Myocyte (in vitro differentiated cells): ENCODE measurements around the gene MACROD2. TPM values are rescaled to one million over a fixed set of nuclear protein-coding genes. Genes with fewer than 3 reads are reported as not detected.
"Not testable (repeated sequence)": the region's sequence is repeated elsewhere in the genome, so short reads cannot be mapped to it uniquely, and the experiment has no call there.

Experiments used
- DNase-seq: peaks from one replicate; pipeline ENCODE4 v3.0.0-alpha.2; 2012; ENCODE audit warnings: low read depth
- total RNA-seq: library from RNA; depleted of rRNA; stranded (reverse); fragments of >200 nt; gene quantifications from 2 replicates; pipeline ENCODE4 v1.2.3, GENCODE V29; 2014

Gene MACROD2
- total RNA-seq, 1 donor from 2014 or later: 5.3 TPM

GRCh38 chr20:15377603-15378002, 1382.3 kb downstream of the MACROD2 start:
- DNase-seq: not testable (repeated sequence)

DNA sequence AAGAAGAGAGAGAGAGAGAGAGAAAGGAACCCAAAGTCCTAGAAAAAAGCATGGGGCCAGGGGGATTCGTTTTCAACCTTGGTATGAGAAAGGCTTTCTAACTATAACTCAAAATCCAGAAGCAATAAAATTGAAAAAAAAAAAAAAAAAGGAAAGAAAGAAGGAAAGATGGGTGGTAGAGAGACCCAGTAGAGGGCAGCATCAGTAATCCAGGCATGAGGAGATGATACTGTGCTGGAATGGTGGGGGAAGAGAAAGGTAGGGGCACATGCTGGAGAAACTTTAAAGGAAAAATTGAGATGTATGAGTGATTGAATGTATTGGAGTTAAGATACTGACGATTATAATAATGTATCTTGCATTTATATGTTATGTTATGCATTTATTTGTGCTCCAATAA, 1382.8 kb downstream of the MACROD2 start:
- no peak for DNase-seq

- no peak for DNase-seq
Observed at GRCh38 chr20:15379681-15380296, 1384.5 kb downstream of the MACROD2 start.

GRCh38 chr20:15380770-15381169, 1385.5 kb downstream of the MACROD2 start:
- DNase-seq: no peak

DNA sequence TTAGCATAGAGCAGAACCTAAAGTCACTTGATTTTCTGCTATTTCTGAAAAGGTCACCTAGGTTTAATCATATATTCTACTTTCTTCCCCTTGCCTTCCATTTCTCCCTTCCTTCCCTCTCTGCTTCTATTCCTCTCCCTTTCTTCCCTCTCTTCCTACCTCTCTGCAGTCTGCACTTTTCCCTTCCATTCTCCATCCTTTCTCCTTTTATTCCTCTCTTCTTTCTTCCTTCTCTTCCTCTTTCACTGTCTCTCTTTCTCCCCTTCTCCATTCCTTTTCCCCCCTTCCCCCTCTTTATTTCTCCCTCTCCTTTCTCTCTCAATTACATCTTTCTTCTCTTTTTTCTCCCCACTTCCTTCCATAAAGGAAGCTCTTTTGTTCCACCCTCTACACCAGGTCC, 1391.9 kb downstream of the MACROD2 start:
- DNase-seq: no peak

- DNase-seq: no peak
Observed at GRCh38 chr20:15395457-15395856, 1400.1 kb downstream of the MACROD2 start.

GRCh38 chr20:15396026-15396425, 1400.7 kb downstream of the MACROD2 start:
- no peak for DNase-seq

DNA sequence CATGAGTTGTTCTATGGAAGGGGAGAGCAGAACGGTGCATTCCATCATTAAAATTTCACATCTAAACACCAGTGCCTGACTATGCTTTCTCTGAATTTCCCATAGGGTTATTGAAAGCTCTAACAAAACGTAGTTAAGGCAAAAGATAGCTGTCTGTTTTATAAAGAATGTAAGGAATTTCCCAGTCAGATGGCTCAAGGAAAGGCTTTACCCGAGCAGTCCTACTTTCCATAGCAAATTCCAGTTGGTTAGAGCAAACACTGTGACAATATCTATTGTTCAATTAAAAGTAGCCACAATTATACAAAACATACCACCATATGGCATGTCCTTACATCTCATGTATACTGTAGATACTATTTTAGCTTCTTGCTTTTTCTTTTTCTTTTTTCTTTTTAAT, 1401.6 kb downstream of the MACROD2 start:
- no peak for DNase-seq

GRCh38 chr20:15399781-15400180, 1404.5 kb downstream of the MACROD2 start:
- no peak for DNase-seq

DNA sequence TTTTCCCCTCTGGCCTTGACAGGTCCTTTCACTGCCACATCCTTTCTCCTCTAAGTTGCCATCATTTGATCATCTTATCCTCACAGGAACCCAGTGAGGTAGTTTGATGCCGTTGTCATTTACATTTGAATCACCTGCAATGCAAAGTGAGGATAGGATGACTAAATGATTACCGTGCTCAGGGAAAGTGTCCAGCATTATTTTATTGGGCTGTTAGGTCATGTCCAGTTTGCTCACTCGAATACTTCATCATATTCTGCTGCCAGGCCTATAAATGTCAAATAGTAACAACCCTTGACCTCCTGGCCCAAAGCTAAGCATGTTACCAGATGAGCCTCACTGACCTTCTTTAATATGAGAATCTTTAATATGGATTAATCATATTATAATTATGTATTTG, 1410.8 kb downstream of the MACROD2 start:
- no peak for DNase-seq

DNA sequence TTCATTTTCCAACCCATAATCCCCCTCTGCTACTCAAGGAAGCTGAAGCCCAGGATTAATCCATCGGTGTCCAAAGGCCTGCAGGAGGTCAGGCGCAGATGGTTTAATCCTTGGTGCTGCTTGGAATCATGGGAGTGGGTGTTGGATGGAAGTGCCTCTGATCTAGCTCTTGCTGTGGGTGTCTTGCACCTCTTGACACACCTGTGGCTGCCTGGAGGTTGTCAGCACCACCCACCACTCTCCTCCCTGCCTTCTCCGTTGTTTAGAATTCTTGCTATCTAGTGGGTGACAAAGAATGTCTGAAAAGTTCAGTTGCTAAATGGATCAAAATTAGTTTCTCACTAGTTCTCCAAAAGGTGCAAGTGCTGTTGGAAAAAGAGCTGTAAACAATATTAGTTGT, 1416.5 kb downstream of the MACROD2 start:
- no peak for DNase-seq

DNA sequence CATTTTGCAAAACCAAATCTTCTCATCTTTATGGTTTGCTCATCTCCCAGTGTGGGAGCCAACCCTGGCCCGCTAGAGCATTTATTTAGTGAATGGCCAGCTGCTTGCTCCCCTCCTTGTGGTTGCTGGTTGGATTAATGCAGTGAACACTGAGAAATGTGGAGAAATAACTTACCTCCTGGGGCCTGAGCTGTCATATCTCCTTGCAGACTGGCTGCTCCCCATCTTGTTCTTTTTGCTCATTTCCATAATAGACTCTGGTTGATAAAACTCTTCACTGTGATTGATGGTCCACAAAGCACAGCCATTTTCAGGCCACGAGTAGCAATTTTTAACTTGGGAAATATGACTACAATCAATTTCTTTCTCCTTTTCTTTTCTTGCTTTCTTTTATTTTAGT, 1420.6 kb downstream of the MACROD2 start:
- DNase-seq: no peak

DNA sequence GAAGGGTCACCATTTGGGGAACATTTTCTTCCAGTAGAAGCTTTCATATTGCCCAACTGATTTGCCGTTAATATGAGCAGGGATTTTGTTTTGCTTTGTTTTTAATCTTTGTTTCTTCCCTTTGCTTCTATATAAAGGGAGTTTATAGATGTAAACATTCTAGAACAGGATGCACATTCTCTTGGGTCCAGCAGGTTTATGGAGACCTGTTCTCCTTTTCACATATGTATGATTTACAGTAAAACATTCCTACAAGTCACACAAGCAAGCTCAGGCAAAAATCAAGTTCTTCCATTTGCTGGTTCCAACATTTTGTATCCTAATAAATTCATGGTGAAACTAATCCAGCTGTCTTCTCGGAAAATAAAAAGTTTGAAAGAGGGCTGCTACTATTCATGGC, 1424.5 kb downstream of the MACROD2 start:
- DNase-seq: no peak

DNA sequence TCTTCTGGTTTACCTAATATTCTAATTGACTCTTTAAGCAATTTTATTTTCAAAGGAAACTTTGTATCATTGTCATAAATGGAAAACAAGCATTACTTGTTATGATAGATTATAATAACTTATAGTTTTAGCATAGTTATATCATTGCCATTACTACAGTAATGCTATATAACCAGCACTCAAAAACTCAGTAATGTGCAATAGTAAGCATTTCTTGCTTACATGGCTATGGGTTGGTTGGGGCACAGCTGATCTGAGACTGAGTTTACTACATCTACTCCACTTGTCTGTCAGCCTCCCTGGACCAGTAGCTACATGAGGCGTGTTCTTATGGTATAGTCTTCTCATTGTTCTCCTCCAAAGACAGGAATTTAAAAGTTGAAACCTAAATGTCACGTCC, 1427.7 kb downstream of the MACROD2 start:
- DNase-seq: no peak

- DNase-seq: no peak
Observed at GRCh38 chr20:15439551-15439950, 1444.2 kb downstream of the MACROD2 start.

DNA sequence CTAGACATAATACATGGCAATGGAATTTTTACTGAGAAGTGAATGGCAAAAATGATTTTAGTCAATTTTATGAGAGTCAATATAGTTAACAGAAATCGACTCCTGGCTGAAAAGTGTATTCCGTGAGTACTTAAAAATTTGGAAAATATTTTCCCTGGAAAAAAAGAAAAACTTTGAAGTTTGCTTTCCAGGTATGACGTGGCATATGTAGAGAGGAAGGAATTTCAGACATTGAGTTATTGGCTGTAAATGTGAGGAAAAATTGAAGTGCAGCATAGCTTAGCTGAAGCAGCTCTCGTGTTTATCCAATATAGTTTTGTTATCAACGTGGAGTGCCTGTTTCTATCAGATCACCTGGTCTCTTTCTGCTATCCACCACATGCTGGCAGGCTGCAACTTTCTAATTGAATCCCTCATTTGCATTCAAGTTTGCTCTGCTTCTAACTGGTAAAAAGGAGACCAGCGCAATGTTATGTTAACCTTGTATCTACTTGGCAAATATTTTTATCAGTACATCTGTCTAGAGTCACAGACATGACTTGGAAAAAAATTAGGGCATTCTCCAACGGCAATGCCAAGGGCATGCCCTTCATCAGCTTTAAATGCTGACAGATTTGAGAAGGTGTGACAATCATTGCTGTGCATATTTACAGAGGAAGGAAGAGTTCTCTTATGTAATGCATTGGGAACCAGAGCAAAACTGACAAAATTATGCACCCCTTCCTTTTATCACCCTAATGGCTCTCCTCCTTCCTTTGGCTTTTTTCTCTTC, 1444.9 kb downstream of the MACROD2 start:
- DNase-seq: no peak

GRCh38 chr20:15445056-15445840, 1449.9 kb downstream of the MACROD2 start:
- DNase-seq: no peak

GRCh38 chr20:15446373-15446772, 1451.1 kb downstream of the MACROD2 start:
- no peak for DNase-seq

DNA sequence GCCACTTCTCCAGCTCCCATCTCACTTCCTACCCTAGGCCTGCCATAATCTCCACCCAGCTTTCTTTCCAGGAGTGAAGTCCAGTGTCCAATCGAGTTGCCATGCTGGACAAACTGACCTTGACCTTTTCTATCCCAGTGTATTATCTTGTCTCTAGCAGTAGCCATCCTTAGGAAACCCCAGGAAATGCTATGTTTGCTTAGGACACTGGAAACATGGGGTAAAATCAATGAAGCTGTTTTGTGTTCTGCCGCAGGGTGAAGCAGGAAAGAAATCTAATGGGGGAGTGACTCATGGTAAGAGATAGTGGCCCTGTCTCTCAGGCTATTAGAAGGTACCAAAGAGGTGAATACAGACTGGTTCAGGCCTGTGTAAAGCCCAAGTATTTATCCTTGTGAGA, 1452.2 kb downstream of the MACROD2 start:
- no peak for DNase-seq

DNA sequence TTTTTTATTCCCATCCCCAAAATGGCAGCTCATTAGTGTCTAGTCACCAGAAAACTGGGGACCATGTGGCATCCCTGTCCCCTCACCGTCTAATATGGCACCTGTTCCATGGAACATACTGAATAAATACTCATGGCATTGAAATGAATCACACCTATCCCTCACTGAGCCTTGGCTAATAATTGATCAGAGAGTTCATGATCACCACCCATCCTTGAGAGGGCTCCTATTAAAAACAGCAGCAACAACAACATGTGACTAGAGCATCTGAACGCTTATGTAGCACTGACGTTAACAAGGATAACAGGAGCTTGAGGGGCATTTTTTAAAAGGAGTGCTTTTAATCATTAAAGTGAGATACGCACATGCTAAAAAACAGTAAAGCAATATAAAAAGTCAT, 1453.7 kb downstream of the MACROD2 start:
- no peak for DNase-seq

GRCh38 chr20:15451241-15451640, 1455.9 kb downstream of the MACROD2 start:
- DNase-seq: no peak

DNA sequence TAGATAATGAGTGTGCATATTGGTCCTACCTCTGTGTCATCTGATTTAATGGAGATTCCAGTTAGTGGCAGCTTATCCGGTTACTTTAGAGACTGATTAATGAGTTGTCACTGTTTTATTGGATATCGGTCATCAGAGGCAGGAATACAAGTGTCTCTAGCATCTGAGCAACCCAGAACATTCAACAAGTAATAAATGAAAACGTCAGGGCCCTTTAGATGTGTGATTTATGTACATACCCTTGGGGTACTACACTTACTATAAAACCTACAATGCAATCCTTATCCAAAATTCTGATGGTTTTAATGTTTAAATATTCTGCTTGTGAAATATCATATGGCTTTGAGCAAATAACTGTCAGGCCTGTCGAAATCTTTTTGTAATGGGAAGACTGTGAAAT, 1460.0 kb downstream of the MACROD2 start:
- DNase-seq: no peak
